GM10248 (cell line): ENCODE measurements around the gene ZCCHC24.

Experiments used
- CTCF ChIA-PET: fragments of 300-600 bp; sonication (Branson Sonifier 250); formaldehyde crosslinking; extraction: SDS; loops from one replicate; lab custom pipeline; 2021; ENCODE audit warnings: antibody characterized with exemption; lab: Yijun Ruan, JAX
- POLR2A ChIA-PET: fragments of 350-650 bp; sonication (Branson Sonifier 250); formaldehyde crosslinking; extraction: SDS; loops from one replicate; lab custom pipeline; 2020; ENCODE audit warnings: antibody characterized with exemption; lab: Yijun Ruan, JAX
- DNase-seq: peaks from one replicate; pipeline ENCODE4 v3.0.0; 2012; ENCODE audit errors: extremely low spot score
- TF ChIP-seq, protein P1 (sequence below): IDR thresholded peaks from 2 replicates; pipeline ENCODE4 v1.5.1; 2012; ENCODE audit warnings: mild to moderate bottlenecking, low read depth; ENCODE audit errors: extremely low read depth, missing control alignments, control extremely low read depth

ZCCHC24 gene

GRCh38 chr10:79424221-79425073 lies 21.0 kb downstream of the ZCCHC24 start:
- no peak for DNase-seq
- POLR2A ChIA-PET, result no interaction called here

GRCh38 chr10:79422178-79422892 lies 23.1 kb downstream of the ZCCHC24 start:
- TF ChIP-seq, protein P1, sequence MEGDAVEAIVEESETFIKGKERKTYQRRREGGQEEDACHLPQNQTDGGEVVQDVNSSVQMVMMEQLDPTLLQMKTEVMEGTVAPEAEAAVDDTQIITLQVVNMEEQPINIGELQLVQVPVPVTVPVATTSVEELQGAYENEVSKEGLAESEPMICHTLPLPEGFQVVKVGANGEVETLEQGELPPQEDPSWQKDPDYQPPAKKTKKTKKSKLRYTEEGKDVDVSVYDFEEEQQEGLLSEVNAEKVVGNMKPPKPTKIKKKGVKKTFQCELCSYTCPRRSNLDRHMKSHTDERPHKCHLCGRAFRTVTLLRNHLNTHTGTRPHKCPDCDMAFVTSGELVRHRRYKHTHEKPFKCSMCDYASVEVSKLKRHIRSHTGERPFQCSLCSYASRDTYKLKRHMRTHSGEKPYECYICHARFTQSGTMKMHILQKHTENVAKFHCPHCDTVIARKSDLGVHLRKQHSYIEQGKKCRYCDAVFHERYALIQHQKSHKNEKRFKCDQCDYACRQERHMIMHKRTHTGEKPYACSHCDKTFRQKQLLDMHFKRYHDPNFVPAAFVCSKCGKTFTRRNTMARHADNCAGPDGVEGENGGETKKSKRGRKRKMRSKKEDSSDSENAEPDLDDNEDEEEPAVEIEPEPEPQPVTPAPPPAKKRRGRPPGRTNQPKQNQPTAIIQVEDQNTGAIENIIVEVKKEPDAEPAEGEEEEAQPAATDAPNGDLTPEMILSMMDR, result no peak
- CTCF ChIA-PET, result interaction anchor here (0.8 to 1.1 kb wide), 3 partner anchors 9 to 24 kb away, joined by 3 read pairs; no protein-coding TSS in a partner anchor
- POLR2A ChIA-PET, result no interaction called here
- DNase-seq, result no peak

More at GRCh38 chr10:79424221-79425073, 21.0 kb downstream of the ZCCHC24 start:
- CTCF ChIA-PET, result interaction anchor here (1.1 to 1.2 kb wide), 2 partner anchors 23 to 25 kb away, joined by 3 to 4 read pairs; no protein-coding TSS in a partner anchor
- TF ChIP-seq, protein P1, result no peak

DNA sequence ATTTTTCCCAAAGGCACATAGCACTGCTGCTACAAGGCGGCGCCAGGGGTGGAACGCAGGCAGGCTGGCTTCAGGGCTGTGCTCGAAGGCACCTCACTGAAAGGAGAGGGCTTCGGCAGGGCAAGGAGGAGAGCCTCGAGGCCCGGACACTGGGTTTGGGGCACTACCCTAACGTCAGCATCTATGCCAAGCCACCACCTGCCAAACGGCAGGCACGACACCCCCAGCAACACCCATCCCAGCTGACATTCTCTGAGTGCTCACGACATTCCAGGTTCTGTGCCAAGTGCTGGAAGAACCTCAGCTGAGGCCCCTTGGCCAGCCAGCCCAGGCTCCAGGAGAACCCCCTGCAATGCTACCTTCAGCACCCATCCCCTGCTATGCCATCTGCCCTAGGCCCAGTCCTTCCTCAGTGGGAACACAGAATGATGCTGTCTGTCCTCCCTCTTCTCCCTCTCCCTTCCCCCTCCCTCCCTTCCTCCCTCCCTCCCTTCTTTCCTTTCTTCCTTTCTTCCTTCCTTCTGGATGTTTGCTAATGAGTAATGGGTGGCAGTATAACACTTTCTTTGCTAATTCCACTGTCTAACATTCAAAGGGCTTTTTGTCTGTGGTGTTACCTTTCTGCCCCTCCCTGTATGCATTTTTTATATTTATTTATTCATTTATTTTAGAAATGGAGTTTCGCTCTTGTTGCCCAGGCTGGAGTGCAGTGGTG lies 24.3 kb downstream of the ZCCHC24 start:
- CTCF ChIA-PET, result no interaction called here
- DNase-seq, result no peak
- POLR2A ChIA-PET, result no interaction called here
- TF ChIP-seq, protein P1, result no peak

GRCh38 chr10:79418886-79419595 lies 26.4 kb downstream of the ZCCHC24 start:
- DNase-seq, result no peak
- CTCF ChIA-PET, result interaction anchor here (1.0 to 1.8 kb wide), 2 partner anchors 18 to 36 kb away, joined by 3 to 5 read pairs; no protein-coding TSS in a partner anchor
- POLR2A ChIA-PET, result no interaction called here
- TF ChIP-seq, protein P1, result no peak

GRCh38 chr10:79418274-79418673 lies 27.1 kb downstream of the ZCCHC24 start:
- CTCF ChIA-PET, result interaction anchor here (1.0 to 1.8 kb wide), 2 partner anchors 18 to 35 kb away, joined by 3 to 5 read pairs; no protein-coding TSS in a partner anchor

More at GRCh38 chr10:79418274-79418673, 27.1 kb downstream of the ZCCHC24 start:
- TF ChIP-seq, protein P1, result no peak
- DNase-seq, result no peak
- POLR2A ChIA-PET, result no interaction called here
